Limb (tissue), 2 donors: Measurements from ENCODE around the gene PLA2G6.
A peak's percentile ranks its signal among the peaks of the same experiment; 100 is the strongest.

ENCODE experiments used
- DNase-seq, 2 donors: peaks; one replicate each; pipeline ENCODE4 v3.0.0-alpha.2; 2016; ENCODE audit errors: extremely low spot score in 2 of 2

Gene PLA2G6

DNA sequence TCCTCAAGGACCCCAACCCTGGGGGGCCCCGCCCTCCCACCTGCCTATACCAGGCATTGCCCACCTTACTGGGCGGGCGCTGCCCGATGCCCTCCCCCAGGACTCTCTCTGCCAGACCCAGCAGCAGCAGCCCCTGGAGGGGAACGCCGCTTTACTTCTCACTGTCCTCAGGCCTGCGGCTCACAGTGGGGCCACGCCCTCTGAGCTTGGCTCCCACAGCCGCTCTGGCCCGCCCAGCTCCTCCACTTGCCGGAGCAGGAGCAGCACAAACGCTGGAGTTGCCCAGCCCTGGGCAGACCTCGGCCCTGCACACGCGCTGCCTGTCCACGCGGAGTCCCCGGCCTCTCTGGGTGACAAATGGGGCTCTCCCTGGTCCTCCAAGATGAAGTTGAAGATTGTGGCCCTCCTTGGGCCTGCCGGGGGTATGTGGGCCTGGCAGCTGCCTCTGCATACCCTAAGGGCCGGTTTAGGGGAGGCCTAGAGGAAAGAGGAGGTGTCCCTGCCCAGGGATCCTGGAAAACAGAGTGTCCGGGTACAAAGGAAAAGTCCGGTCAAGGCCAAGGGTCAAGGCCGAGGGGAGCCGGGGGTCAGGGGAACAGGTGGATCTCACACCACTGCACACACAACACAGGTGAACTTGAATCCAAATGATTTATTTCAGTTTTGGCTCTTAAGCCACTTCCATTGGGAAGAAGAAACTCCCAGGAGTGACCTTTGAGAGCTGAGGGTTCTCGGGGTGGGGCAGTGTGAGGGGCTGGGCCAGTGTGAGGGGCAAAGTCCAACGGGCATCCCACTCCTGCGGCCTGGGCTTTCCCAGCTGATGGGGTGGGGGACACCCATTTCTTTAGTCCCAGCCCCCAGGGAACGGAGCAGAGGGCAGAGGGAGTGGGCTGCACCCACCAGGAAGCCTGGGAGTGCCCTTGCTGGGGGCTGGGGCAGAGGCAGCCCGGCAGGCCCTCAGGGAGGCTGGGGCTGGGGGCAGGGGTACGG lies 70.5 kb downstream of the PLA2G6 start:
- no peak for DNase-seq

DNA sequence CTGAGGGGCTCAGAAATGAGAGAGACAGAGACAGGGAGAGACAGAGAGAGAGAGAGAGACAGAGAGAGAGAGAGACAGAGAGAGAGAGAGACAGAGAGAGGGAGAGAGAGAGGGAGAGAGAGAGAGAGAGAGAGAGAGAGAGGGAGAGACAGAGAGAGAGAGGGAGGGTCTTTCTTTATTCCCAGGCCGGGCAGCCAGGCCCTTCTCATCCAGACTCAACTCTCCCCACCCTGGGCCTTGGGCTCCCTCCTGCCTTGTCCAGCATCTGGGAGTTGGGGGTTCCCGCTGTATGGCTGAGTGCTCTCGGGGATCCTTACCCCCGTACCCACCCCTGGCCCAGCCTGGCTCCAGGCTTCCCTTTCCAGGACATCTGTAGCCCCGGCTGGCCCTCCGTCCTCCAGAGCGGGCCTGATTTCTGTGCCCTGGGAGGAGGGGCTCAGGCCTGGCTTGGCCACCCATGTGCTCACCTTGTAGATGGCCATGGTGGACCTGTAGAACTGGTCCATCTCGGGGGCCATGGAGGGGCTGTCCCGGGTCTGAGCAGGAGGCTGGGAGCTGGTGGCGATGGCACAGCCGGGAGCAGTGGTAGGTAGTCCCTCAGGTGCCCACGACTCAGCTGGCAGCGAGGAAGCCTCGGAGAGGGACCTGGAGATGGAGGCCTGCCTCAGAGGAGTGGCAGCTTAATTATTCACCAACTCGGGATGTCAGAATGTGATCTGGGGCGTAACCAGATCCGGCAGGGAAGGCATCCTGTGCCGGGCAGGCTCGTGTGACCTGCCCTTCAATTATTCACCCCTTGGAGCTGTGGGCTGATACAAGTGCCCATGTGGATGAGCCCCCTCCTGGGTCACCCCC lies 71.4 kb downstream of the PLA2G6 start, which contains the start of gene BAIAP2L2:
Gene BAIAP2L2 (minus strand): TSS at position 677 of the 855 bp plus-strand sequence. CDS start 159 bp downstream, at position 518.
- peak in 1 of 2 donors; percentile 27 for DNase-seq

DNA sequence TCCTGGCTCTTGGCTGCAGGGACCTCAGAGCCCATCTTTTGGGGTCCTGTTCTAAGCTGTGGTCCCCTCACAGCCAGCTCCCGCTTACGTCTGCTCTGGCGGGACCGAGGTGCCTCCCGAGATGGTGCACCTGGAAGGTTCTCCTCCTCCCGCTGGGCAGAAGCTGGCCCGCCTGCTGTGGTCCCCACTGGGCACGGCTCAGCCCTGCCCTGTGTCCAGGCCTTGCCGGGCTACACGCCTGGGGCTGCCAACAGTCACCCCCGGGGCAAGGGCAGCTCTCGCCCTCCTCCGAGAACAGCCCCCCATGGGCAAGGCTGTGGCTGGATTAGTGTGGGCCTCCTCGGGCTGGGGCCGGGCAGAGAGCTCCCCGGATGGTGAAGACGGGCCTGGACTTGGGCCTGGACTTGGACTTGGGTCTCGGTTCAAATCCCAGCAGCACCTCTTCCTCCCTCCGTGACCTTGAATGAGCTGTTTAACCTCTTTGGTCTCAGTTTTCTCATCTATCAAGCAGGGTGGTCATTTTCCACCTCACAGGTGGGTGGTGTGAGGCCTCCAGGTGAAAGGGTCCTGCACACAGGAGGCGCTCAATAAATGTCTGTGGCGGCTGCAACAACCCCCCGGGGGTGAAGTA lies 72.1 kb downstream of the PLA2G6 start:
- DNase-seq, result peak in 1 of 2 donors; percentile 48

DNA sequence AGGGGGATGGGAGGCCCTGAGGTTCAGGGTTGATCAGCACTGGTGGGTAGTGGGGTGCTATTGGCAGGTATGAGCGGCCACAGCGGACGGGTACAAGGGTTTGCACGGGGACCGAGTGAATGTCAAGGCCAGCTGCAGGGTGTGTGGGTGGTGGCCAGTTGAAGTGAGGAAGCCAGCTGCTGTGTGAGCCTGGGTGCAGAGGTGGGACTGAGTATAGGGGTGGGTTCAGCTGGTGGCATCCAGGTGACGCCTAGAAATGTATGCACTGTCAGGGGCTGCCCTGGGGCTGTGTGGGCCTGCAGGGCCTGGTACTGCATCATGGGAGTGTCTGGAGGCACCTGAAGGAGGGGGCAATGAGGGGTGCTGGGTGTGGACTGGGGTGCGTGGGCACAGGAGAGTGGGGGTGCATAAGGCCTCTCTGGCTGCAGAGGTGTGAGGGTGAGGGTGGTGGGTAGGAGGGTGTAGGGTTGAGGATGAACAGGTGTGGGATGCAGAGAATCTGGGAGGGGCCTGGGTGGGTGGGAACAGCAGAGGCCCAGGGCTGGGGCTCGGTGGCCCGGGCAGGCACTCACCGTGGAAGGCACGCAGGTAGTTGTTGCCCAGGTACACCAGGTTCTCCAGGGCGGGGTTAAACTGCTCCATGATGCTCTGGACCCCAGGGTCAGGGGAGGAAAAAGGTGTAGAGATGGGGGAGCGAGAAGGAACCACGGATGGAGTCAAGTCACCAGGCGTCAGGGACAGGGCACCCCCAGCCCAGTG lies 72.9 kb downstream of the PLA2G6 start:
- DNase-seq, result peak in 1 of 2 donors; percentile 21

DNA sequence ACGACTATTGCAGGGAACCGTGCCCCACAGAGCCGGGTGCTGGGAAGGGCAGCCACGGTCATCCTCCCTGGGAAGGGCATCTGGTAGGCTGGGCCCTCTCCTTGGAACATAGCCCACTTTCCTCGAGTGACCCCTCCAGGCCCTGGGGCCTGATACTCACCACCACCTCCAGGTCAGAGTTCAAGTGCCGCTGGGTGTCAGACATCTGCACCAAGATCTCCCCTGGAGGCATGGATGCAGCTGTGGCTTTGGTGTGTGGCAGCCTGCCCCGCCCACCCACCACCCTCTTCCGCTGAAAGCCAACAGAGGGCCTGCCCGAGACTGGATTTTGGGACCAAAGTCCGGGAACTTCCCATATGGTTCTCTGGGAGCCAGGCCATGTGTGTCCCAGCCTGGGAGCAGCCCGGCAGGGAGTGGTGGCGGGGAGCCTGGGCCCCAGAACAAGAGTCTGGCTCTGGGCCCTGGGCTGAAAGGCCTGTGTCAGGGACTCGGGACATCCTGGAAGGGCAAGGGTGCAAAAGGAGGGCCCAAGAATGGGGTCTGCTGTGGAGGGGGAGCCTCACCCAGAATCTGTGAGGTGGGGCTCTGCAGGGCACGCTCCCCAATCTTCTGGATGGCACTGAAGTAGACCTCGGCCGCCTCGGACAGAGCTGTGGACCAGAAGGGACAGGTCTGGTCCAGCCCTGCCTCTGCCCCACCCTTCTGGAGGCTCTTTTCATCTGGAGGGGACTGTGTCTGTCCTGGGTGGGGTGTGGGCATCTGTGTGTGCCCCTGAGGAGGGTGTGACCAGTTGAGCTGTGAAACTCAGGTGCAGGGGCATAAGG lies 73.7 kb downstream of the PLA2G6 start:
- peak in 1 of 2 donors; percentile 25 for DNase-seq

DNA sequence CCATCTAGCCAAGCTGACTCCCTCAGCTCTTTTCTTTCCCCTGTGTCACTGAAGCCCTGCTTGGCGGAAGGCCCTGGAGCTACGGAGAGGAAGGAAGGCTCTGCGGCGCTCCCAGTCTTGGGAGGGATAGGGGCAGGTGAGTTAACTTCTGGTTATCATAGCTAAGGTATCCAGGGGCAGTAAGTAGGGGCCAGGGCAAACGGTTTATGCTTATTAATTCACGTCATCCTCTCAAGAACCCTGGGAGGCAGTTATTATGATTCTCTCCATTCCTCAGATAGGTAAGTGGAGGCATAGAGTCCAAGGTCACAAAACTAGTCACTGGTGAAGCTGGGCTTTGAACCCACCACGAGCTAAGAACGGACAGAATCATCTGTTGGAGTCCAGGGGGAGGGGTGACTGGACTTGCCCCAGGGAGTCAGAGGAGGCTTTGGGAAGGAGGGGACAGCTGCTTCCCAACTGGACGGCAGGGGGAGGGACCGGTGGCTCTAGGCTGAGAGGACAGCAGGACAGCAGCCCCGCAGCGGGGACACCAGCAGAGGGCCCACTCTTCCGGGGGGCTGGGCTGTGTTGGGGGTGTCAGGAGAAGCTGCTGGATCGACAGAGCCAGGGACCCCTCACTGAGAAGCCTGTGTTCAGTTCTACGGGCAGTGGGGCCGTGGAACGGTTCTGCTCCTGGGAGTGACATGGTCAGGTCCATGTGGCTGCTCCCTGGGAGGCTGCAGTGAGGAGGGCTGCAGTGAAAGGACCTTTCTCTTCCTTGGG lies 74.6 kb downstream of the PLA2G6 start:
- peak in 1 of 2 donors; percentile 22 for DNase-seq

DNA sequence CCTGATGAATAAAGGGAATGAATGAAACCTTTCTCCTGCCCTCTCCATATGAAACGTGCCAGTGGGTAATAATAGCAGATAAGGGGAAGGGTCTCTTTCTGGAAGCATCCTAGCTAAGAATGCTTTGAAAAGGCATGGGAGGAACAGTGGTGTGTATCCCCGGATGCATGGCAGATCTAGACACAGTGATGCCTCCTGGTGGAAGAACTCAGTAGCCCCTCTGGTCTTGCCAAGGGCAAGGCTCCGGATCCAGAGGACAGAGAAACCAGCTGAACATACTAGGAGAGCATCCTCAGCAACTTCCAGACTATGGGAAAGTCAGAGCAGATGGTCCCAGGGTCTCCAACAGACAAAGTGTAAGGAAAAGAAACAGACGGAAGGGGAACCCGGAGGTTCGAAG lies 77.5 kb downstream of the PLA2G6 start:
- DNase-seq, result no peak

DNA sequence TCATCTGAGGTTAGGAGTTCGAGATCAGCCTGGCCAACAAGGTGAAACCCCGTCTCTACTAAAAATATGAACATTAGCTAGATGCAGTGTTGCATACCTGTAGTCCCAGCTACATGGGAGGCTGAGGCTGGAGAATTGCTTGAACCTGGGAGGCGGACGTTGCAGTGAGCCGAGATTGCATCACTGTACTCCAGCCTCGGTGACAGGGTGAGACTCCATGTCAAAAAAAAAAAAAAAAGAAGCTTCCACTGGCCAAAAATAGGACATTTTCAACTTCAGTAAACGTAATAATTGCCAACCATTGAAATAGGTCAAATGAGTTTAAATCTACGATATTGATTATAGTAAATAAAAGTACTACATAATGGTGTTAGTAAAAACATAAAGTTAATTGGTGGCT lies 78.0 kb downstream of the PLA2G6 start:
- DNase-seq, result no peak

DNA sequence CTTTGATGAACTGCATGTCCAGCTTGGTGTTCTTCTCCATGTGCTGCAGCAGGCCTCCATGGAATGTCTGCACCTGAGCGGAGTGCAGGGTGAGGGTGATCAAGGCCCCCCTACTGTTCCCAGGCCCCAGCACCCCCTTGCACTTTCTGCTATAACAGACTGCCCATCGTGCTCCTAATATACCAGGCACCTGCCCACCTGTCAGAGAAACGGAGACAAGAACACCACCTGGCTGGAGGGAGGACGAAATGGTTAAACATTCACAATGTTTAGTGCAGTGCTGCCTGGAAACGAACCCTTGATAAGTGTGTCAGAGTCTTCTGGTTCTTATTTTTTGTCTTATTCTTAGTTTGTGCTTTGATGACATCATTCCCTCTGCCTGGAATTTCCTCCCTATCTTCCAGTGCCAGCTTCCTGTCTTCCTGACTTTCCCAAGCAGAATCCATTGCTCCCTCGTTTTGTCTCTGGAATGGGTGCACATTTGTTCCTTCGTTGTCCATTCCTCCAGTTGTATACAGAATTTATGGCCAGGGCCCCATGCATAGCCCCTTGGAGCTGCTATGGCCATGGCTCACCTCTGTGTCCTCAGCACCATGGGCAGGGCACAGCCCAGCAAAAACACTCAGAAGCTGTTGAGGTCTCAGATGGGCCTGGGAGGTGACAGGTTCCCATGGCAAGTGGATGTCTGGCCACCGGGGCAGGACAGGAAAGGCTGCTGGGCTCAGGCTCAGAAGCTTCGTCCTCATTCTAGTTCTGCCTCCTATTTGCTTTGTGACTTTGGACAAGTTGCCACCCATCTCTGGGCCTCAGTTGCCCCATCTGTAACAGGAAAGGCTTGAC lies 83.0 kb downstream of the PLA2G6 start:
- DNase-seq, result no peak

DNA sequence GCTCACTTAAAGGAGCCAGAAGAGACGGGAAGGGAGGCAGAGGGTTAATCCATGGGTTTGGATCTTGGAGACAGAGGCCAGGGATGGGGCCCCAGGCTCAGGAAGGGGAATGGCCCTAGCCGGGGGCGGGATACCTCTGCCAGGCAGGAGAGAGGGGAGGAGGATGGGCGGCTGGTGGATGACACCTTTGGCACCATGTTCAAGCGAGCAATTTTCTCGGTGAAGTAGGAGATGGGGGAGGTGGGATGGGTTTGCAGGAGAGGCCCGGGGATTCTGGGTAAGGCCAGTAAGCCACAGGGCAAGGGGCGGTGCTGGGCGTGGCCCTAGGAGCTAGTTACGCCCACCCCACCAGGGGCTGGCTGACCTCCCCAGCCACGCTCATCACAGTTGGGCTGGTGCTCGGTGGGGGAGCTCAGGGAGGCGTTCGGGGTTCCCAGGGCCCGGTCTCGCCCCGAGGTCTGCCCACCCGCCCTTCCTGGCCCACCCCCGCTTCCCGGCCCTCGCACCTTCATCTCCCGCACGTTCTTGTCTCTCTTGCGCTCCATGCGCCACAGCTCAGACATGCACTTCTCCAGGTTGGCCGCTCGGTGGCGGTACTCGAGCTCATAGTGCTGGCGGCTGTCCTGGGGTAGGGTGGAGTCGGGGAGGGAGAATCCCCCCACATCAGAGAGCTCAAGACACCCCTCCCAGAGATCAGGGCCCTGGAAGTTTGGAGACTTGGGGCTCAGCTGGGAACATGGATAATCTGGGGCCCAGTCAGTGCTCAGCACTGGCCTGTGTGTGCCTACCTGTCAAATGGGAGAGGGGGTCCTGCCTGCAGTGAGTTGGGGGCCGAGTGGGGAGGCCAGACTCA lies 83.8 kb downstream of the PLA2G6 start:
- peak in 1 of 2 donors; percentile 64 for DNase-seq

DNA sequence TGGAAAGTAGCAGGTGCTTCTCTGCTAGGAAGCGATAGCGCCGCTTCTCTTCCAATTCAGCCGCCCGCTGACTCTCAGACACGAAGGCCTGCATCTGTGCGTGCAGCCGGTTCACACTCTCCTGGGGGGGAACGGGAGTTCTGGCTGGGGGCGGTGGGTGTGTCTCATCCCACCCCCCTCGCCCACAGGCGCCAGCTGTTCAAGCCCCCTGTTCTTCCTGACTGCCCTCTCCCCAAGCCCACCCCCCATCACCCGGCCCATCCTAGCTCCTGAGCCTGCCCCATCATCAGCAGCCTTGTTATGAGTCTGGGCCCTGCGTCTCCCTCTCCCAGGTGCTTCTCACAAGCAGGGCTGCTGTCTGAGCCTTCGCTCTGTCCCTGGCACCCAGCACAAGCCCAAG lies 84.6 kb downstream of the PLA2G6 start:
- DNase-seq, result peak in 1 of 2 donors; percentile 32

DNA sequence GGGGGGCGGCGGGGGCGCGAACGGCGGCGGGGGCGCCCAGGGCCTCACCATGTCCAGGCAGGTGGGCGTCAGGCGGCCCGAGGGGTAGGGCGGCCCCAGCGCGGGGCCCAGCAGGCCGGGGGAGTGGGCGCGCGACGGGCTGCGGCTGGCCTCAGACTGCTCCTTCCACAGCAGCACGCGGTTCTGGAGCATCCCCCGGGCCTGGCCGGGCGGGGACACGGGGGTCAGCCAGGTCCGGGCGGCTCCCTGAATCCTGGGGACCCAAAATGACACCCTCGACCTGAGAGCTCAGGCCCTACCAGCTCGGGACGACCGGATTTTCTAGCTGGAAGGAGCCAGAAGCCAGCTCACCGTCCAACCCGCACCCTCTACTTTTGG lies 92.2 kb downstream of the PLA2G6 start:
- DNase-seq, result no peak

DNA sequence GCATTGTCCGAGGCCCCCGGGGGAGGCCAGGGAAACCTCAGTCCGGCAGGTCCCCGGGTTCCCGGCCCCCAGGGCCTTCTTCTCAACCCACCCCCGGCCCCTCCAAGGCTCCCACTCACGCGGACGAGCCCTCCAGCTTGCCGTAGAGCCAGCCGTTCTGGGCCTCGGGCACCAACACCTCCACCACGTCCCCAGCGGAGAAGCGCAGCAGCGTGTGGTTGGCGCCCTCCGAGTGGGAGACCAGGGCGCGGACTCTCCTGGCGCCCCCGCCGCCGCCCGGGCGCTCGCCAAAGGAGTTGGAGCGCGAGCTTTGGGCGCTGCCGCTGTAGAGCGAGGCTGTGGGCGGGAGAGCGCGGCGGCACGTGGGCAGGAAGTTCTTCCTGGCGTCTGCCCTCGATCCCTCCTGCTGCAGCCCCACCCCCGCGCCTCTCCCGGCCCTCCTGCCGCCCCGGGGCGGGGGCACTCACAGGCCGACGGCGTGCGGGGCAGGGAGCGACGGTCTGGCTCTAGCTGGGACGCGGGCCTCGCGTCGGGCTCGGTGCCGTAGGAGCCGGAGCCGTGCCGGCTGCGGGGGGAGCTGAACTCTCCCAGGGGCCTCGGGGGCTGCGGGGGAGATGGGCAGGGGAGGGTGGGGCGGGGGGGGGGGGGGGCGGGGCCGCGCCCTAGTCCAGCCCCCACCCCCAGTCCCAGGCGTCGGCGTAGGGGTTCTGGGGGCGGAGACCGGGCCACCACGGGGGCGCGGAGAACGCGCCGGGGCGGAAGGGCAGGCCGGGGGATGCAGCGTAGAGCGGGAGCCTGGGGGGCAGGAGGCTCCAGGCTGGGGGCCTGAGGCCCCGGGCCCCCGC lies 92.8 kb downstream of the PLA2G6 start:
- no peak for DNase-seq

DNA sequence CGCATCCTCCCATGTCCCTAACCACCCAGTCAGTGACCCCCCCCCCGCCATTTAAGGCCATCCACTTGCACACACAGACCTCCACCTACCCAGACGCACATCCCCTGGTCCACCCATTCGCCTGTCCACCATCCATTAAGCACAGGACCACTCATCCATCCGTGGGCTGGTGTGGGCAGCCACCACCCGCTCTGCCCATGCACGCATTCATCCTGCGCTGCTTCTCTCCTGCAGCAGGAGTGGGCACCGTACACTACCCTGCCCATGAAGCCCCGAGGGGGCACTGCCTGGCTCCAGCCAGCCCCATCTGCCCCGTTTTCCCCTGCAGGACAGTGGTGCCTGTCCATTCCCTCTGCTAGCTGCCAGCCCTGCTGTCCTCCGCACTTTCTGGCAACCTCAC lies 93.8 kb downstream of the PLA2G6 start:
- DNase-seq, result no peak

DNA sequence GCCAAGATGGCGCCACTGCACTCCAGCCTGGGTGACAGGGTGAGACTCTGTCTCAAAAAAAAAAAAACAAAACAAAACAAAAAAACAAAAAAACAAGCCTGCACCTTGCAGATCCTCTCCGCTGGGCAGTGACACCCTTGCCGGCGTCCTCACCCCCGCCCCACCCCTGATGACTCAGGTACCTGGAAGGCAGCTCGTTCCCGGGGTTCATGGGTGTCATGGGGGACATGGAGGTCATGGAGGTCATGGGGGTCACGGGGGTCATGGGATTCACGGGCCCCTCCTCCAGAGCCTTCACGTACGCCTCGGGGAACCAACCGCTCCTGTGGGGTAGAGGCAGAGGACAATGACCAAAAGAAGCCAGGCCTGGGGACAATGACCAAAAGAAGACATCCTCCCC lies 94.7 kb downstream of the PLA2G6 start:
- peak in 1 of 2 donors; percentile 28 for DNase-seq
